HG03175 (cell line): ENCODE measurements around the gene SIAE.
A peak's percentile ranks its signal among the peaks of the same experiment; 100 is the strongest.

ENCODE experiments used
- ATAC-seq: cut with Tn5 transposase; IDR thresholded peaks from one replicate; pipeline ENCODE4 v1.9.1; 2021; ENCODE audit warnings: mild to moderate bottlenecking, moderate library complexity; ENCODE audit not compliant: unreplicated experiment

Gene SIAE, protein sequence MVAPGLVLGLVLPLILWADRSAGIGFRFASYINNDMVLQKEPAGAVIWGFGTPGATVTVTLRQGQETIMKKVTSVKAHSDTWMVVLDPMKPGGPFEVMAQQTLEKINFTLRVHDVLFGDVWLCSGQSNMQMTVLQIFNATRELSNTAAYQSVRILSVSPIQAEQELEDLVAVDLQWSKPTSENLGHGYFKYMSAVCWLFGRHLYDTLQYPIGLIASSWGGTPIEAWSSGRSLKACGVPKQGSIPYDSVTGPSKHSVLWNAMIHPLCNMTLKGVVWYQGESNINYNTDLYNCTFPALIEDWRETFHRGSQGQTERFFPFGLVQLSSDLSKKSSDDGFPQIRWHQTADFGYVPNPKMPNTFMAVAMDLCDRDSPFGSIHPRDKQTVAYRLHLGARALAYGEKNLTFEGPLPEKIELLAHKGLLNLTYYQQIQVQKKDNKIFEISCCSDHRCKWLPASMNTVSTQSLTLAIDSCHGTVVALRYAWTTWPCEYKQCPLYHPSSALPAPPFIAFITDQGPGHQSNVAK

GRCh38 chr11:124673333-124674167 lies at the start of gene SIAE, which contains the start of gene SPA17:
TSS of gene SIAE (minus strand) at chr11:124673739. CDS start at chr11:124673708, 31 bp downstream.
TSS of gene SPA17 (plus strand) at chr11:124673904. CDS start at chr11:124675265, 1,361 bp downstream.
- ATAC-seq = peak; percentile 85

DNA sequence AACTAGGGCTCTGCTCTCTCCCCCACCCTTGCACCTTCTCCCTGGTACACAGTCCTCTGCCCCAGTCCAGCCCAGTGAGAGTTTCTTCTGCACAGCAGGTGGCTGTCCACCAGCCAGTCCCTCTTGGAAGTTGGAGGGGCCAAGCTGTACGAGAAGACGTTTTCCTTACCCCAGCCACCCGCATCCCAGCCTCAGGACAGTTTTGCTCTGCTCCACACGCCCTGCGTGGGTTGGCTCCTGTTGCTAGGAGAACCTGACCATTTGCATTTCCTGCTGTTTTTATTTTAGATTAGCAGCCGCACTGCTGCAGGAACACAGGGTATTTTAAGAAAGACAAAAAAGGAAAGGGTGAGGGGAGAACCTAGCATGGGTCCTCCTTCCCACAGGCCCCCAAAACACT lies 48.6 kb upstream of the SIAE start:
- ATAC-seq = no peak

DNA sequence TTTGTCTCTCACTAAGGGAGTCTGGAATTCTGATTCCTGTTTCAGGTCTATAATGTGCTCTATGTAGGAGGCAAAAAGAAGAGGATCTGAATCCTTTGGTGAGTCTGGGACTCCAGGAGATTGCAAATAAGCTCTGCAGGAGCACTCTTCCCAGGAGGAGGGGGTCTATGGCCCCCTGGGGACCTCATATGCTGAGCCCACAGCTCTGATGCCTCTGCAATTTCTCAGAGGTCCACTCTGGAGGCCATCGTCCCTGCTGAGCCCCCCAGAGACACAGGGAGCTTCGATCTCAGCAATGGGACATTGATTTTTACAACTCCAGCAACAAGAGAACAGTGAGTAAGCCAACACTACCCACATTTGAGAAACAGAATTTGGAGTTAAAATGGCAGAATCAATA lies 46.0 kb upstream of the SIAE start:
- no peak for ATAC-seq

GRCh38 chr11:124718801-124719200 lies 45.3 kb upstream of the SIAE start:
- ATAC-seq = no peak

DNA sequence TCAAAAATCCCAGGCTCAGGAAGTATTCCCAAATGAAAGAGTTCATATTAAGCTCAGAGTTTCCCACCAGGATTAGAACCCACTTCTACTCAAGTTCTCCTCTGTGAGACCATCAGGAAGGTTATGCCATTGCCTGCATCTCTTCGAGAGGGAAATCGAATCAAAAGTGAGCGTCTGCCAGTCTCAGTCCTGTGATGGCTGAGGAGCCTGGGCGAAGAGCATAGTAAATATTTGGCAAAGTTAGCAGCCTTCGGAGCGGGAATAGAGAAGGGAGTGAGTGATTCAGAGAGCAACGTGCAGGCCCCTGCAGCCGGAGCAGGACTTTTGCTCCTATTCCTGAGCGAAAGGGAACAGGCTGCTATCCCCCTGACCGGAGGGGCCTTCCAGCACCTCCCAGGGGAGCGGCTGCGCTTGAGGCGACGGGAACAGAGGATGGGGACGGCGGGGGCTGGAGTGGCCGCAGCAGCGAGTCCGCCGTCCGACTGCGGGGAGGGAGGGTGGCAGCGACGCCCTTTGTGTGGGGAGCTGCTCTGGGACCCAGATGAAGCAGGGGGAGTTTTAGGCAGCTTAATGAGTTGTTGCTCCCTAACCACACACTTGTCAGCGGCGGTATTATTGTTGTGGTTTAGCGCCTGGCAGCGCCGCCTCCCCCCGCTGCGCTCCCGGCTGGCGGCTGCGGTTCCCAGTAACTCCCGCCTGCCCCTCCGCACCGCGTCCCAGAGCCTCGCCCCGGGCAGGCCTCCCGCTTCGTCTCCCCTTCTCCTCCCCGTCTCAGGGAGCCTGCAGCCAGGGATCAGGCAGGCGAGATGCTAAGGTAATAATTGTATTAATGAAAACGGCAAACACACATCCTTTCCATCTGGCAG lies 44.5 kb upstream of the SIAE start:
- no peak for ATAC-seq

DNA sequence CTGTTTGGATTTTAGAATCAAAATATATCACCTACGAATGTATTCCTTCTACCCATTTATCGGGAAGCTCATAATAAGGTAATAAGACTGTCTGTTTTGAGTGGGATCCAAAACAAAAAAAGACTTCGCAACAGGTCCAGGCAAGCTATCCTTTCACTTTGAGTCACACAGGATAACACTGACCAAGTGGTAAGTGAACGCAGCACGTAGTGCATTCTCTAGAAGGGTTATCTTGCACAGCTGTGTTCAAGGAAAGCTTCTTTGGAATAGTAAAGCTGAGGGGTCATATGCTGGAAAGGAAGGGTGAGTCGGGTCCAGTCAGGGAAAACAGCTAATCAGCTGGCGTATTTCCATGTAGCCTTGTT lies 43.9 kb upstream of the SIAE start:
- no peak for ATAC-seq

DNA sequence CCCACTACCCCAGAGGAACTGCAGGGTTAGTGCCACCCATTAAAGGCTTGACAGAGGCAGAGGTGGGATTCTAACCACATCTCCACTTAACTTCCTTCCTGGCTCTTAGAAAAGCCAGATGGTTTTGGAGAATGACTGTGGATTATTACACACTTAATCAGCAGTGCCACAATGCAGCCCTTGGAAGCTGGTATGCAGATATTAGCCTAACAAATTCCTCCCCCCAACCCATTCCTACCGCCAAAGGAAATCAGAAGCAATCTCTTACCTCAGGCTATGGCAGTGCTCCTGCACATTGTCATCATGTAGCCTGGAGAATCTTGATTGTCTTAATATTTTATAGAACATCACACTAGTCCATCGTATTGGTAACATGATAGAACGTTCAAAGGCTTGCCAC lies 43.1 kb upstream of the SIAE start:
- no peak for ATAC-seq

DNA sequence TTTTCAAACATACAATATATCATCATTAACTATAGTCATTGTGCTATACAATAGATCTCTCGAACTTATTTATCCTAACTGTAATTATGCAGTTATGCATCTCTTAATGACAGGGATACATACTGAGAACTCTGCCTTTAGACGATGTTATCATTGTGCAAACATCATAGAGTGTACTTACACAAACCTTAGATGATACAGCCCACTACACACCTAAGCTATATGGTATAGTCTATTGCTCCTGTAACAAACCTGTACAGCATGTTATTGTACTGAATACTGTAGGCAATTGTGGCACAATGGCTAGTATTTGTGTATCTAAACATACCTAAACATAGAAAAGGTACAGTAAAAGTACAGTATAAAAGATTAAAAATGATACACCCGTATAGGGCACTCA lies 38.9 kb upstream of the SIAE start:
- ATAC-seq = no peak

- no peak for ATAC-seq
Observed at GRCh38 chr11:124707829-124708228, 34.3 kb upstream of the SIAE start.

DNA sequence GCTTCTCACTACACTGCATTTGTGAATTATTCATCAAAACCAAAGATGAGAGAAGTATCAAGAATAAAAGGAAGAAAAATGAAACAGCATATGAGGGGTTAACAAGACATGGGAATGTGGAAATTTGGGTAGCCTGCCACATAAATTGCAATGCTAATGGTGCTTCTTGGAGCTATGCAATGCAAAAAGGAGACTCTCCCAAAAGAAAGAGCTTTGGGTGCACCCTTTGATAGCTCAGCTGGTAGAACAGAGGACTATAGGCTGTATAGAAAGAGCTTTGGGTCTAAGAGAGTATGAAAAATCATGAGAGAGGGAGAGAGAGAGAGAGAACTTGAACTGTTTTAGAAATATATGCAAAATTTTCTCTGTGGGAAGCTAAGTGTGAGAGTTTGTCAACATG lies 26.5 kb upstream of the SIAE start:
- no peak for ATAC-seq

- ATAC-seq = no peak
Observed at GRCh38 chr11:124699547-124699946, 26.0 kb upstream of the SIAE start.

- no peak for ATAC-seq
Observed at GRCh38 chr11:124693142-124693541, 19.6 kb upstream of the SIAE start.

- ATAC-seq = no peak
Observed at GRCh38 chr11:124682443-124682842, 8.9 kb upstream of the SIAE start.

DNA sequence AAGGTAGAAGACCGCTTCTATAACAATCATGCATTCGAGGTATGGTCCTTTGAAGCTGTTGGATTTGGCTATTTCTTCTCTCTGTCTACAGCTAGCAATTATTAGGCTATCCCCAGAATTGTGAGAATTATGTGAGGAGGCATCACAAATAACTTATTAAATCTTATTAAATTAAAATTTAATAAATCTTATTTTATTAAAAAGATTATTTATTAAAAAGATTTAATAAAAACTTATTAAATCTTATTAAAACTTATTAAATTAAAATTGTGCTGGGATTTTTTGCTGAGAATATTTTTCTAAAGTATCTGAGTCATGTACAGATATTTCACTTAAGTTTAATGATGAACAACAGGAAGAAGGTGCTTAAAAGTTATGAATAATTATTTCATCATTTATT lies 7.9 kb upstream of the SIAE start:
- no peak for ATAC-seq

GRCh38 chr11:124678416-124678815 lies 4.9 kb upstream of the SIAE start:
- ATAC-seq = no peak

GRCh38 chr11:124676386-124676785 lies 2.8 kb upstream of the SIAE start:
- no peak for ATAC-seq

GRCh38 chr11:124674571-124674970 lies 1.0 kb upstream of the SIAE start:
- no peak for ATAC-seq

- ATAC-seq = no peak
Observed at GRCh38 chr11:124674168-124674517, 604 bp upstream of the SIAE start.

DNA sequence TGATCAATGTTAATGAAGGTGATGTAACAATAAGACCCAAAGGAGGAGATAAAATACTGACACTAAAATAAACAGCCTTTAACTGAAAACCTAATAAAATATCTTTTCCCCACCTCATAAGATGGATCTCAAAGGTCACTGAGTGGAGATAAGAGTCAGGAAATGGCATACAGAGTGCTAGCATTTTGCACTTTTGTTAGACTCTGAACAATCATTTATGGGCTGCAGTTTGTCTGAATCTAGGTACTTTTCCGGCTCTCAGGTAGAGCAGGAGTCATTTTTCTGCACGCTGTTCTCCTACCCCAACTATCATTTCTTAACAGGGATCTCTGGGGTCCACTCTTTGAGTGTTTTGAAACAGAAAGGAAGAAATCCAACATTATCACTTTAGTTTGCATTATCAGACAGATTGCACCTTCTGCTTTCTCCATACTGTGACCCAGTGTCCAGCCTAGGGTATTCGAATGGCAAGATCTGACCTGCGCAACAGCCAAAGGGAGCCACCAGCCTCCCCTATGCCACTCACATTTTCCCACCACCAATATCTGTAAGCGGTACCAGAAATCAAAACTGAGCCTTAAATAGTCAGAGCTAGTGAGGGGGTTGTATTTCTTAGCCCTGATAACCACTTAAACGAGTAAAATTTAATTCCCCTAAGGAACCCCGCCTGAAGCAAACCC lies 863 bp downstream of the SIAE start:
- no peak for ATAC-seq

DNA sequence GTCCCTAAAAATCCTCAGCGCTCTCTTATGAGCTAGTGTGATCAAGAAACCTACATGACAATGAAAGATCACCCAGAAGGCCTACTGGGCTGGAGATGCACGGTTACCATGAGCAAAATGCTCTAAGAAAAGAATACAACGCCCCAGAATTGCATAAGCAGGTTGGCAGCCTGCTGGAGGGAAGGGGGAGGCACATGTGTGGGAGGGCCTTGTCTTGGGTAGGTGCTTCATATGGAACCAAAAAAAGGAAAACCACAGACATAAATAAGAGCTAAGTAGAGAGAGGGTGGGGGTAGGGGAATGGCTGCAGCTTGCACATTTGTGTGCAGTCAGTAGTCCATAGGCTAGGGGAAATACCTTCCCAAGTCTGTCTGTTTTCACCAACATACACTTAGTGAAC lies 2.8 kb downstream of the SIAE start:
- no peak for ATAC-seq
